CD4-positive, alpha-beta T cell (primary cell): Measurements from ENCODE around the gene KCNQ2. TPM values are rescaled to one million over a fixed set of nuclear protein-coding genes. Genes with fewer than 3 reads are reported as not detected.

Source experiments
- ATAC-seq: fragments of 200-7000 bp; cut with Tn5 transposase; one replicate; pipeline ENCODE4 v1.10.0; 2022; ENCODE audit warnings: mild to moderate bottlenecking; ENCODE audit not compliant: poor library complexity
- CTCF ChIA-PET: fragments of 350-600 bp; sonication (Branson Sonifier 250); formaldehyde crosslinking; loops from one replicate; lab custom pipeline; 2021; ENCODE audit warnings: antibody characterized with exemption, inconsistent platforms; lab: Charles Lee
- POLR2A ChIA-PET: fragments of 350-600 bp; sonication (Branson Sonifier 250); formaldehyde crosslinking; loops from one replicate; lab custom pipeline; 2021; ENCODE audit warnings: antibody characterized with exemption, inconsistent platforms; lab: Charles Lee
- DNase-seq, 14 experiments: peaks; one replicate each; pipeline ENCODE4 v3.0.0-alpha.2; 2013 to 2020; ENCODE audit warnings: mixed read lengths in 2 of 14
- H3K27ac ChIP-seq, 2 donors: one replicate each; pipeline versions ENCODE4 v1.5.1 to v1.7.0; 2013; ENCODE audit warnings: low read length in 2 of 2, low read depth in 1 of 2, mild to moderate bottlenecking in 1 of 2
- H3K27me3 ChIP-seq, 2 experiments: 1 replicate in 1 of 2; 2 replicates in 1 of 2; pipeline versions ENCODE4 v1.6.1 to v1.7.0; 2013; ENCODE audit warnings: low read length in 2 of 2, control low read depth in 1 of 2, mild to moderate bottlenecking in 1 of 2, moderate library complexity in 1 of 2; ENCODE audit not compliant: insufficient read depth in 2 of 2, control insufficient read depth in 1 of 2
- H3K36me3 ChIP-seq: one replicate; pipeline ENCODE4 v1.6.1; 2013; ENCODE audit warnings: low read length, control low read depth; ENCODE audit not compliant: insufficient read depth
- H3K4me1 ChIP-seq: one replicate; pipeline ENCODE4 v1.6.1; 2013; ENCODE audit warnings: low read length, control low read depth; ENCODE audit not compliant: insufficient read depth
- H3K4me3 ChIP-seq: one replicate; pipeline ENCODE4 v1.5.1; 2013; ENCODE audit warnings: mild to moderate bottlenecking, low read length, moderate library complexity
- H3K9me3 ChIP-seq, 2 experiments: 1 replicate in 1 of 2; 2 replicates in 1 of 2; pipeline versions ENCODE4 v1.6.1 to v1.7.0; 2013; ENCODE audit warnings: low read length in 2 of 2, mild to moderate bottlenecking in 2 of 2, control low read depth in 1 of 2, moderate library complexity in 1 of 2; ENCODE audit not compliant: control insufficient read depth in 1 of 2, insufficient read depth in 1 of 2
- H3K27ac Mint-ChIP-seq: one replicate; pipeline ENCODE4 v1.8.0; 2020; ENCODE audit warnings: mixed read lengths
- H3K27me3 Mint-ChIP-seq: one replicate; pipeline ENCODE4 v1.8.0; 2021; ENCODE audit warnings: mixed read lengths
- H3K36me3 Mint-ChIP-seq: one replicate; pipeline ENCODE4 v1.8.0; 2021; ENCODE audit warnings: low read depth, mixed read lengths
- H3K4me1 Mint-ChIP-seq: one replicate; pipeline ENCODE4 v1.8.0; 2021; ENCODE audit warnings: low read depth, mixed read lengths
- H3K4me3 Mint-ChIP-seq: one replicate; pipeline ENCODE4 v1.8.0; 2020; ENCODE audit warnings: mild to moderate bottlenecking, mixed read lengths
- H3K9me3 Mint-ChIP-seq: one replicate; pipeline ENCODE4 v1.8.0; 2020; ENCODE audit warnings: mixed read lengths
- intact Hi-C, 2 experiments: fragments of 100-400 bp; cut with DNase I in 1 of 2; cut with micrococcal nuclease in 1 of 2; formaldehyde crosslinking; loops; one replicate each; pipeline versions ENCODE4 v1.15.1 to v1.9.0; 2023 to 2025; cut with DNase I, micrococcal nuclease
- polyA plus RNA-seq, 2 donors: library from polyadenylated mRNA; unstranded; fragments of 120-200 nt; gene quantifications; one replicate each; pipeline ENCODE4 v1.2.1, GENCODE V29; 2013
- total RNA-seq, 174 experiments: library from RNA in 2 of 174; stranded (reverse) in 2 of 174; gene quantifications; one replicate each; pipeline ENCODE4 v1.2.3 and lab custom pipeline; 2021 to 2026
- TF ChIP-seq, protein P1 (sequence below): fragments of 200-600 bp; IDR thresholded peaks from one replicate; pipeline ENCODE4 v1.8.0; 2022; ENCODE audit warnings: antibody characterized with exemption, mild to moderate bottlenecking

KCNQ2 gene
- total RNA-seq: not detected
- polyA plus RNA-seq (2013, experiment 1 of 2): not detected
- polyA plus RNA-seq (2013, experiment 2 of 2): 0.23 TPM
- 0 to 0.63 (median 0.08) reads per million in 172 experiments for total RNA-seq (lab: John Stamatoyannopoulos, UW)

- Histone ChIP-seq H3K4me1 (peaks cover 12% of the 10 kb centered on the region), H3K9me3 (peaks cover 0 to 22% of the 10 kb centered on the region in 2 experiments), H3K27ac (no peak within 1 kb of the TSS), H3K4me3 (no peak within 1 kb of the TSS), H3K36me3 (no peaks in the 10 kb centered on the region), H3K27me3 (peaks cover 47 to 65% of the 10 kb centered on the region in 2 experiments)
- Mint-ChIP-seq H3K27me3 (peaks cover 44% of the 10 kb centered on the region), H3K36me3 (no peaks in the 10 kb centered on the region), H3K27ac (no peak within 1 kb of the TSS), H3K9me3 (no peaks in the 10 kb centered on the region), H3K4me1 (no peaks in the 10 kb centered on the region), H3K4me3 (no peak within 1 kb of the TSS)
- ChIA-PET CTCF (no interaction called here), POLR2A (no interaction called here)
- no peak for ATAC-seq
- intact Hi-C loops: no loop called here
- no peak for DNase-seq
- TF ChIP-seq, protein P1, sequence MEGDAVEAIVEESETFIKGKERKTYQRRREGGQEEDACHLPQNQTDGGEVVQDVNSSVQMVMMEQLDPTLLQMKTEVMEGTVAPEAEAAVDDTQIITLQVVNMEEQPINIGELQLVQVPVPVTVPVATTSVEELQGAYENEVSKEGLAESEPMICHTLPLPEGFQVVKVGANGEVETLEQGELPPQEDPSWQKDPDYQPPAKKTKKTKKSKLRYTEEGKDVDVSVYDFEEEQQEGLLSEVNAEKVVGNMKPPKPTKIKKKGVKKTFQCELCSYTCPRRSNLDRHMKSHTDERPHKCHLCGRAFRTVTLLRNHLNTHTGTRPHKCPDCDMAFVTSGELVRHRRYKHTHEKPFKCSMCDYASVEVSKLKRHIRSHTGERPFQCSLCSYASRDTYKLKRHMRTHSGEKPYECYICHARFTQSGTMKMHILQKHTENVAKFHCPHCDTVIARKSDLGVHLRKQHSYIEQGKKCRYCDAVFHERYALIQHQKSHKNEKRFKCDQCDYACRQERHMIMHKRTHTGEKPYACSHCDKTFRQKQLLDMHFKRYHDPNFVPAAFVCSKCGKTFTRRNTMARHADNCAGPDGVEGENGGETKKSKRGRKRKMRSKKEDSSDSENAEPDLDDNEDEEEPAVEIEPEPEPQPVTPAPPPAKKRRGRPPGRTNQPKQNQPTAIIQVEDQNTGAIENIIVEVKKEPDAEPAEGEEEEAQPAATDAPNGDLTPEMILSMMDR: no peak
These were observed at the start of gene KCNQ2 for GRCh38 chr20:63471981-63472831. TSS of gene KCNQ2 (minus strand) at chr20:63472655. CDS start at chr20:63472463, 192 bp downstream.

- POLR2A ChIA-PET: interaction anchor here (0.6 to 4.0 kb wide), 35 partner anchors 9 to 728 kb away, joined by 3 to 71 read pairs (median 4); partner anchors contain the start of genes ARFRP1, GMEB2, HELZ2 and LIME1
- TF ChIP-seq, protein P1: no peak
- DNase-seq: peak in 1 of 14 experiments; percentile 49
- CTCF ChIA-PET: interaction anchor here (1.5 to 2.4 kb wide), 3 partner anchors 16 to 517 kb away, joined by 3 to 18 read pairs (median 9); partner anchors contain the start of gene PTK6
- peaks cover 29% of the 10 kb centered on the region for H3K36me3 Mint-ChIP-seq
- no peaks in the 10 kb centered on the region for H3K27me3 Mint-ChIP-seq
- Histone ChIP-seq H3K4me3 (peak overlapping the region; percentile 65), H3K9me3 (peaks cover 0 to 12% of the 10 kb centered on the region in 2 experiments), H3K27me3 (no peaks in the 10 kb centered on the region), H3K36me3 (peaks cover 23% of the 10 kb centered on the region), H3K4me1 (peaks cover 29% of the 10 kb centered on the region), H3K27ac (no peak overlapping the region)
- peak overlapping the region; percentile 78 for H3K4me3 Mint-ChIP-seq
- H3K4me1 Mint-ChIP-seq: peaks cover 13% of the 10 kb centered on the region
- H3K9me3 Mint-ChIP-seq: peaks cover 3% of the 10 kb centered on the region
- H3K27ac Mint-ChIP-seq: no peak overlapping the region
- no peak for ATAC-seq
- intact Hi-C loops: loop anchor here in 1 of 2 experiments (2.0 to 5.0 kb wide), 2 partner anchors 15 to 131 kb away; partner anchors contain the start of genes PTK6 and STMN3
These were observed 49.1 kb upstream of the KCNQ2 start for GRCh38 chr20:63521602-63522001.

- Mint-ChIP-seq H3K27me3 (no peaks in the 10 kb centered on the region), H3K27ac (peak overlapping the region; percentile 69), H3K36me3 (peaks cover 29% of the 10 kb centered on the region), H3K4me3 (peak overlapping the region; percentile 78), H3K9me3 (peaks cover 3% of the 10 kb centered on the region), H3K4me1 (peaks cover 13% of the 10 kb centered on the region)
- TF ChIP-seq, protein P1: no peak
- intact Hi-C loops: loop anchor here in 1 of 2 experiments (1.0 to 5.0 kb wide), 3 partner anchors 16 to 131 kb away; partner anchors contain the start of genes PTK6 and STMN3
- H3K9me3 ChIP-seq: peaks cover 0 to 12% of the 10 kb centered on the region in 2 experiments
- DNase-seq: peak; percentile 43 to 85 (median 68)
- peak overlapping the region in 1 of 2 donors; percentile 29 for H3K27ac ChIP-seq
- ATAC-seq: peak; percentile 57
- peak overlapping the region; percentile 65 for H3K4me3 ChIP-seq
- peaks cover 29% of the 10 kb centered on the region for H3K4me1 ChIP-seq
- CTCF ChIA-PET: interaction anchor here (1.0 to 2.4 kb wide), 4 partner anchors 16 to 517 kb away, joined by 3 to 18 read pairs (median 6); partner anchors contain the start of gene PTK6
- no peaks in the 10 kb centered on the region for H3K27me3 ChIP-seq
- peaks cover 23% of the 10 kb centered on the region for H3K36me3 ChIP-seq
- POLR2A ChIA-PET: interaction anchor here (0.6 to 4.0 kb wide), 39 partner anchors 9 to 734 kb away, joined by 3 to 71 read pairs (median 4); partner anchors contain the start of genes ARFRP1, GMEB2, HELZ2 and LIME1
These were observed 48.6 kb upstream of the KCNQ2 start for GRCh38 chr20:63520934-63521601.
